Neural progenitor cell (in vitro differentiated cells): ENCODE data around the gene GINS1. TPM values are rescaled to one million over a fixed set of nuclear protein-coding genes. Genes with fewer than 3 reads are reported as not detected.
A peak's percentile ranks its signal among the peaks of the same experiment; 100 is the strongest.
"Not testable (repeated sequence)": the region's sequence is repeated elsewhere in the genome, so short reads cannot be mapped to it uniquely, and the experiment has no call there.

ENCODE experiments used
- DNase-seq: peaks from one replicate; pipeline ENCODE4 v3.0.0-alpha.2; 2016; ENCODE audit warnings: low spot score
- H2AFZ ChIP-seq: fragments of 200-600 bp; sonication (generic); replicated peaks from 2 replicates; pipeline ENCODE4 v1.6.1; 2016; ENCODE audit warnings: antibody characterized with exemption
- H3F3A ChIP-seq: fragments of 200-600 bp; sonication (generic); 2 replicates; pipeline ENCODE4 v1.6.1; 2016; ENCODE audit warnings: antibody characterized with exemption, low read depth
- H3K27ac ChIP-seq: fragments of 200-600 bp; sonication (generic); 2 replicates; pipeline ENCODE4 v1.5.1; 2016; ENCODE audit warnings: mild to moderate bottlenecking
- H3K27me3 ChIP-seq: fragments of 200-600 bp; sonication (generic); 2 replicates; pipeline ENCODE4 v1.6.1; 2016; ENCODE audit warnings: mild to moderate bottlenecking, moderate library complexity
- H3K36me3 ChIP-seq: fragments of 200-600 bp; sonication (generic); 2 replicates; pipeline ENCODE4 v1.5.1; 2016
- H3K4me1 ChIP-seq: fragments of 200-600 bp; sonication (generic); 2 replicates; pipeline ENCODE4 v1.6.1; 2016; ENCODE audit warnings: mixed run types
- H3K4me2 ChIP-seq: fragments of 200-600 bp; sonication (generic); 2 replicates; pipeline ENCODE4 v1.6.1; 2016
- H3K4me3 ChIP-seq: fragments of 200-600 bp; sonication (generic); 2 replicates; pipeline ENCODE4 v1.5.1; 2016
- H3K79me2 ChIP-seq: fragments of 200-600 bp; sonication (generic); 2 replicates; pipeline ENCODE4 v1.6.1; 2016; ENCODE audit warnings: low read depth
- H3K9ac ChIP-seq: fragments of 200-600 bp; sonication (generic); 2 replicates; pipeline ENCODE4 v1.6.1; 2016
- H3K9me3 ChIP-seq: fragments of 200-600 bp; sonication (generic); 2 replicates; pipeline ENCODE4 v1.5.1; 2016; ENCODE audit warnings: low read depth
- H4K20me1 ChIP-seq: fragments of 200-600 bp; sonication (generic); 2 replicates; pipeline ENCODE4 v1.6.1; 2016; ENCODE audit warnings: low read depth
- H3K27ac Mint-ChIP-seq: 3 replicates; pipeline ENCODE4 v1.8.0; 2021; ENCODE audit warnings: mixed read lengths
- H3K27me3 Mint-ChIP-seq: 2 replicates; pipeline ENCODE4 v1.8.0; 2022; ENCODE audit warnings: low read depth, mild to moderate bottlenecking, inconsistent platforms, moderate library complexity, mixed read lengths; ENCODE audit not compliant: insufficient read depth
- H3K36me3 Mint-ChIP-seq: 3 replicates; pipeline ENCODE4 v1.8.0; 2021; ENCODE audit warnings: mixed read lengths
- H3K4me1 Mint-ChIP-seq: 3 replicates; pipeline ENCODE4 v1.8.0; 2021; ENCODE audit warnings: mixed read lengths
- H3K4me3 Mint-ChIP-seq: 3 replicates; pipeline ENCODE4 v1.8.0; 2021; ENCODE audit warnings: mild to moderate bottlenecking, moderate library complexity, mixed read lengths
- H3K9me3 Mint-ChIP-seq: 3 replicates; pipeline ENCODE4 v1.8.0; 2020; ENCODE audit warnings: mixed read lengths
- CTCF ChIP-seq: fragments of 200-600 bp; sonication (generic); IDR thresholded peaks from 2 replicates; pipeline ENCODE4 v1.5.1; 2017; ENCODE audit warnings: antibody characterized with exemption, mild to moderate bottlenecking
- EZH2 ChIP-seq: fragments of 200-600 bp; sonication (generic); IDR thresholded peaks from 2 replicates; pipeline ENCODE4 v1.6.1; 2017; ENCODE audit warnings: antibody characterized with exemption, mild to moderate bottlenecking, moderate library complexity
- EZH2phosphoT487 ChIP-seq: fragments of 200-600 bp; sonication (generic); IDR thresholded peaks from 2 replicates; pipeline ENCODE4 v1.6.1; 2017; ENCODE audit warnings: antibody characterized with exemption
- total RNA-seq: library from RNA; depleted of rRNA; stranded (reverse); fragments of >200 nt; gene quantifications from 2 replicates; pipeline ENCODE4 v1.2.3, GENCODE V29; 2015; ENCODE audit warnings: low replicate concordance

The GINS1 gene
- total RNA-seq, 1 donor from 2014 or later: 69.6 TPM

- no peak for DNase-seq
- no peak overlapping the region for H3K4me3 Mint-ChIP-seq
- no peaks in the 10 kb centered on the region for H3K4me1 ChIP-seq
- no peak overlapping the region for H3K4me2 ChIP-seq
- H3K9me3 ChIP-seq: peaks cover 4% of the 10 kb centered on the region
- H3K36me3 ChIP-seq: no peaks in the 10 kb centered on the region
- no peaks in the 10 kb centered on the region for H4K20me1 ChIP-seq
- H3K36me3 Mint-ChIP-seq: peaks cover 4% of the 10 kb centered on the region
- no peaks in the 10 kb centered on the region for H3K79me2 ChIP-seq
- H3K4me3 ChIP-seq: no peak overlapping the region
- no peak overlapping the region for H3K27ac Mint-ChIP-seq
- peaks cover 5% of the 10 kb centered on the region for H3K27me3 Mint-ChIP-seq
- H2AFZ ChIP-seq: peak overlapping the region; percentile 3
- H3K9me3 Mint-ChIP-seq: peaks cover 26% of the 10 kb centered on the region
- peaks cover 5% of the 10 kb centered on the region for H3F3A ChIP-seq
- H3K27ac ChIP-seq: no peak overlapping the region
- TF ChIP-seq EZH2 (no peak), EZH2phosphoT487 (no peak), CTCF (no peak)
- no peaks in the 10 kb centered on the region for H3K27me3 ChIP-seq
- H3K9ac ChIP-seq: no peak overlapping the region
- H3K4me1 Mint-ChIP-seq: peaks cover 14% of the 10 kb centered on the region
Observed at GRCh38 chr20:25398376-25399036, 9.0 kb upstream of the GINS1 start.

DNA sequence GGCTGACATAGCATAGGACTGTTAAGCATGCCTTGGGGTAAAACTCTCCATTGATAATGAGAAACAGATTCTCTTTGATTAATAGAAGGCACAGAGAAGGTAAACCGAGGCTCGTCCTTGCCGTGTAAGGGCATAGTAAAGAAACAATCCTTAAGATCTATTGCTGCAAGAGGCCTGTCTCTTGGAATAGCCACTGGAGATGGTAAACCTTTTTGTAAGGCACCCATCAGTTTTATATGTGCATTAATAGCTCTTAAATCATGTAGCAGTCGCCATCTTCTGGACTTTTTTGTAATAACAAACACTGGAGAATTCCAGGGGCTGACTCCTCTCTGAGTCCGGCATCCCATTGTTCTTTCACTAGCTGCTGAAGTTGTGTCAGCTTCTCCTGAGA, 8.4 kb upstream of the GINS1 start:
- Histone ChIP-seq H4K20me1 (no peaks in the 10 kb centered on the region), H3K27me3 (no peaks in the 10 kb centered on the region), H3K27ac (no peak overlapping the region), H3F3A (peaks cover 5% of the 10 kb centered on the region), H3K4me3 (no peak overlapping the region), H3K4me2 (no peak overlapping the region), H3K9me3 (peaks cover 4% of the 10 kb centered on the region), H3K79me2 (no peaks in the 10 kb centered on the region), H2AFZ (peak overlapping the region; percentile 19), H3K36me3 (no peaks in the 10 kb centered on the region), H3K4me1 (no peaks in the 10 kb centered on the region), H3K9ac (no peak overlapping the region)
- DNase-seq: peak; percentile 83
- Mint-ChIP-seq H3K4me3 (no peak overlapping the region), H3K27ac (no peak overlapping the region), H3K9me3 (peaks cover 25% of the 10 kb centered on the region), H3K36me3 (peaks cover 4% of the 10 kb centered on the region), H3K27me3 (peaks cover 5% of the 10 kb centered on the region), H3K4me1 (peaks cover 9% of the 10 kb centered on the region)
- TF ChIP-seq EZH2 (no peak), CTCF (peak; percentile 65), EZH2phosphoT487 (no peak)

DNA sequence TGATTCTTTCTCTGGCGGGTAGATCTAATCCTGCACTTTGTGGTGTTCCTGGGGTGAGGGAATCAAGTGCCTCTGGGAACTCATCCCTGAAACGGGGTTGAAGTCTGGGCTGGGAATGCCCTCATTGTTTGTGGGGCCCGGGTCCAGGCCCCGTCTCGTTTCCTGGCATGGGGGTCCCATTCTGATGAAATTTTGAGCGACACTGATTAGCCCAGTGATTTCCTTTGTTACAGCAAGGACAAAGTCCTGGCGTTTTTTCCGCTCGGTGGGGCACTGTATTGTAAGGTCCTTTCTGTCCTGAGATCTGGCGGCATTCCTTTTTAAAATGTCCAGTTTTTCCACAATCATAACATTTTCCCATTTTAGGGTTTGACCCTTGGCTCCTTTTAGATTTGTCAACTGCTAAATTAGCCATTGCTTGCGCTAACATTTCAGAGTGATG, 7.2 kb upstream of the GINS1 start:
- not testable (repeated sequence) for H3K4me3 ChIP-seq, H3F3A ChIP-seq, H3K9ac ChIP-seq, H4K20me1 ChIP-seq, H2AFZ ChIP-seq, H3K9me3 ChIP-seq, H3K4me1 ChIP-seq, H3K27me3 Mint-ChIP-seq, H3K4me2 ChIP-seq, H3K36me3 ChIP-seq, H3K27me3 ChIP-seq, H3K27ac ChIP-seq, H3K79me2 ChIP-seq, H3K36me3 Mint-ChIP-seq, H3K4me3 Mint-ChIP-seq, H3K27ac Mint-ChIP-seq, H3K4me1 Mint-ChIP-seq
- H3K9me3 Mint-ChIP-seq: peaks cover 32% of the 10 kb centered on the region
- peak; percentile 28 for DNase-seq

DNA sequence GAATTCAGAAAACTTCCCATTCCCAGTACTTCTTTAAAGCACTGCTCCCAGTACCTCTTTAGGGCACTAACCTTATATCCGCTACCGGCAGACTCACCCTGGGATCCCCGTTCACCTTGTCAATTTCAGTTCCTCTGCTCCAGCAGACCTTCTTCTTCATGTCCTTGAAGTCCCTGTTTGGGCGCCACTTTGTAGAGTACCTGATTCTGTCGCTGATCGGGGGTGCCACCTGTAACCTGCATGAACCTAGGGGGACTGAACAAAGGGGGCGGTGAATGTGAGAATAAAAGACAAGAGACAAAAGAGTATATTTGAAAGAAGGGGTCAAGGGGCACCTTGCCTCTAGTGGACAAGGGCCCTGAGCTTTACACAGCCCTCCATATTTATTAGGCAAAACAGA, 4.9 kb upstream of the GINS1 start:
- no peak overlapping the region for H3K4me3 ChIP-seq

More for the DNA sequence above, 4.9 kb upstream of the GINS1 start:
- DNase-seq: peak; percentile 40
- no peak for TF ChIP-seq EZH2
- H3K4me2 ChIP-seq: no peak overlapping the region
- no peak overlapping the region for H3K9ac ChIP-seq
- H3K27me3 ChIP-seq: no peaks in the 10 kb centered on the region
- peaks cover 6% of the 10 kb centered on the region for H3K27me3 Mint-ChIP-seq
- peaks cover 4% of the 10 kb centered on the region for H3K36me3 Mint-ChIP-seq
- H4K20me1 ChIP-seq: no peaks in the 10 kb centered on the region
- H3K36me3 ChIP-seq: no peaks in the 10 kb centered on the region
- H3K27ac ChIP-seq: no peak overlapping the region
- no peak overlapping the region for H3K4me3 Mint-ChIP-seq
- peaks cover 30% of the 10 kb centered on the region for H3K9me3 Mint-ChIP-seq
- H2AFZ ChIP-seq: no peak overlapping the region
- H3K27ac Mint-ChIP-seq: no peak overlapping the region
- peaks cover under 1% of the 10 kb centered on the region for H3K79me2 ChIP-seq
- peaks cover 4% of the 10 kb centered on the region for H3K9me3 ChIP-seq
- no peaks in the 10 kb centered on the region for H3K4me1 ChIP-seq
- H3K4me1 Mint-ChIP-seq: peaks cover 5% of the 10 kb centered on the region
- peaks cover 6% of the 10 kb centered on the region for H3F3A ChIP-seq
